GM23338 (cell line): ENCODE results near the gene NPAS4. TPM values are rescaled to one million over a fixed set of nuclear protein-coding genes. Genes with fewer than 3 reads are reported as not detected.
A peak's percentile ranks its signal among the peaks of the same experiment; 100 is the strongest.

Experiments used
- ATAC-seq: fragments of 200-7000 bp; cut with Tn5 transposase; 3 replicates; pipeline ENCODE4 v1.9.1; 2020
- DNase-seq: peaks from one replicate; pipeline ENCODE4 v3.0.0-alpha.2; 2015; ENCODE audit warnings: low spot score
- H2AFZ ChIP-seq: fragments of 200-600 bp; sonication (generic); 2 replicates; pipeline ENCODE4 v1.8.0; 2016; ENCODE audit warnings: antibody characterized with exemption, mild to moderate bottlenecking, moderate library complexity
- H3F3A ChIP-seq: fragments of 200-600 bp; sonication (generic); replicated peaks from 2 replicates; pipeline ENCODE4 v1.8.0; 2017; ENCODE audit warnings: antibody characterized with exemption, mixed run types, low read depth
- H3K27ac ChIP-seq: fragments of 200-600 bp; sonication (generic); 2 replicates; pipeline ENCODE4 v1.6.1; 2016; ENCODE audit warnings: low read depth
- H3K27me3 ChIP-seq: fragments of 200-600 bp; sonication (generic); 2 replicates; pipeline ENCODE4 v1.8.0; 2016; ENCODE audit warnings: mild to moderate bottlenecking, mixed run types, moderate library complexity; ENCODE audit not compliant: insufficient read depth
- H3K36me3 ChIP-seq: fragments of 200-600 bp; sonication (generic); 2 replicates; pipeline ENCODE4 v1.8.0; 2016; ENCODE audit warnings: mild to moderate bottlenecking; ENCODE audit not compliant: insufficient read depth
- H3K4me1 ChIP-seq: fragments of 200-600 bp; sonication (generic); 2 replicates; pipeline ENCODE4 v1.8.0; 2016; ENCODE audit warnings: mild to moderate bottlenecking, moderate library complexity; ENCODE audit not compliant: insufficient read depth
- H3K4me2 ChIP-seq: fragments of 200-600 bp; sonication (generic); 2 replicates; pipeline ENCODE4 v1.7.1; 2017; ENCODE audit warnings: mixed run types
- H3K4me3 ChIP-seq: fragments of 200-600 bp; sonication (generic); 2 replicates; pipeline ENCODE4 v1.6.1; 2016; ENCODE audit warnings: mixed run types
- H3K79me2 ChIP-seq: fragments of 200-600 bp; sonication (generic); replicated peaks from 2 replicates; pipeline ENCODE4 v1.8.0; 2017; ENCODE audit warnings: mild to moderate bottlenecking; ENCODE audit not compliant: insufficient read depth
- H3K9me2 ChIP-seq: fragments of 200-600 bp; sonication (generic); 2 replicates; pipeline ENCODE4 v1.8.0; 2017; ENCODE audit not compliant: insufficient read depth
- H4K20me1 ChIP-seq: fragments of 200-600 bp; sonication (generic); replicated peaks from 2 replicates; pipeline ENCODE4 v1.8.0; 2017; ENCODE audit warnings: mild to moderate bottlenecking; ENCODE audit not compliant: insufficient read depth
- H3K27ac Mint-ChIP-seq: 2 replicates; pipeline ENCODE4 v1.8.0; 2020; ENCODE audit warnings: inconsistent platforms, mild to moderate bottlenecking, moderate library complexity, mixed read lengths
- H3K27me3 Mint-ChIP-seq: 3 replicates; pipeline ENCODE4 v1.8.0; 2022; ENCODE audit warnings: low read depth, mild to moderate bottlenecking, moderate library complexity, mixed read lengths, inconsistent platforms; ENCODE audit not compliant: insufficient read depth, poor library complexity
- H3K36me3 Mint-ChIP-seq: 3 replicates; pipeline ENCODE4 v1.8.0; 2021; ENCODE audit warnings: low read depth, mild to moderate bottlenecking, inconsistent platforms, moderate library complexity, mixed read lengths
- H3K4me1 Mint-ChIP-seq: 3 replicates; pipeline ENCODE4 v1.8.0; 2020; ENCODE audit warnings: mild to moderate bottlenecking, inconsistent platforms, mixed read lengths
- H3K4me3 Mint-ChIP-seq: 3 replicates; pipeline ENCODE4 v1.8.0; 2021; ENCODE audit warnings: moderate library complexity, mild to moderate bottlenecking, inconsistent platforms, mixed read lengths
- H3K9me3 Mint-ChIP-seq: 3 replicates; pipeline ENCODE4 v1.8.0; 2020; ENCODE audit warnings: moderate library complexity, mild to moderate bottlenecking, inconsistent platforms, mixed read lengths
- ZNF114 ChIP-seq: fragments of 250-450 bp; sonication (Bioruptor Pico); IDR thresholded peaks from 2 replicates; pipeline ENCODE4 v1.5.0; 2020; ENCODE audit warnings: mild to moderate bottlenecking, moderate library complexity
- polyA plus RNA-seq: library from polyadenylated mRNA; unstranded; fragments of >200 nt; fragmentation: Nextera tagmentation; extraction: Ambion mirVana; gene quantifications from 2 replicates; pipeline ENCODE4 v1.2.1, GENCODE V29; 2016
- total RNA-seq: library from RNA; depleted of rRNA; stranded (reverse); fragments of >200 nt; shearing (Covaris generic); gene quantifications from 2 replicates; pipeline ENCODE4 v1.2.3, GENCODE V29; 2014
- TF ChIP-seq, protein P1 (sequence below), 2 experiments: fragments of 200-600 bp in 1 of 2; sonication (generic) in 1 of 2; conservative IDR thresholded peaks; 2 replicates each; pipeline versions ENCODE4 v1.5.1 to v1.6.1; 2016 to 2017; ENCODE audit warnings: antibody characterized with exemption in 2 of 2, low read depth in 2 of 2, mild to moderate bottlenecking in 2 of 2, moderate library complexity in 1 of 2
- TF ChIP-seq, protein P2 (sequence below): IDR thresholded peaks from one replicate; pipeline ENCODE4 v1.6.1; 2018; ENCODE audit warnings: antibody characterized with exemption; ENCODE audit not compliant: unreplicated experiment
- TF ChIP-seq, protein P3 (sequence below): fragments of 250-450 bp; sonication (Bioruptor Pico); IDR thresholded peaks from 2 replicates; pipeline ENCODE4 v1.5.0; 2020; ENCODE audit warnings: mild to moderate bottlenecking, moderate library complexity

Gene NPAS4
- total and polyA plus RNA-seq, 2 experiments from 2014 or later: 0.71 to 0.97 TPM

DNA sequence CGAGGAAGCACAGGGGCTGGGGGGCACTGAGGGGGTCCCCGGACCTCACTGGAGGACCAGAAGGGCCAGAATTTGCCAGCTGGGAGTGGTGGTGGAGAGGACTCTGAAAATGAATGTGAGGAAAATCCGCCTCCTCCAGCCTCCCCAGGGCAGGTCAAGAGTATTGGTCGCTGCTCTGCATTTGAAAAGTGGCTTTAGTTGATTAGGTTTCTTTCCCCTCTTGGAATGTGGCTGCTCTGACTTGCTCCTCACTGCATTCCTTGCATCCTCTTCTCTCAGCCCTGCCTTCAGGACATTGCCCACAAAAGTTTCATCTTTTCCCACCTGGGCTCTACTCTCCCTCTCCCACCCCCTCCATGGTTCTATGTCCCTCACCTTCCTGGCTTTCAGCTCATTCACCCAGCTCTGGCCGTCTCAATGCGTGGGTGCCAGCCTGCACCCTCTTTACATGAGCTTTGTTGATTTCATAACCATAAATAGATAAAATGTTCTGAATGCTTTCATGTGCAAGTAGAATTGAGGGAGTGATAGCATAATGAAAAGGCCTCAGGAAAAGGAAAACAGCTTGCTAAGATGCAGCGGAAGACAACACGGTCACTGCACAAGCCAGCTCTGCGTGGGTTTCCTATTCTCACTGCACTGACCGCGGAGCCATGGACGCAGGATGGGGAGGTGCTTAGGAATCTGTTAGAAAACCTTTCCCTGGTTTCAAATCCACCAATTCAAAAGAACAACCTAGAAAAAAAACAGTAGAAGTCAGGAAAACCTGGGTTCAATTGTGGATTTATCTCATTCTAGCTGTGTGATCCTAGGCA, 6.5 kb upstream of the NPAS4 start:
- H3K4me1 Mint-ChIP-seq: peaks cover 68% of the 10 kb centered on the region
- Histone ChIP-seq H3K79me2 (peaks cover 9% of the 10 kb centered on the region; the same call in 1 of the 2 replicates), H3F3A (peaks cover 32% of the 10 kb centered on the region), H4K20me1 (peaks cover 4% of the 10 kb centered on the region; the same call in 1 of the 2 replicates), H3K27ac (peak overlapping the region; percentile 98), H3K4me1 (peaks cover 59% of the 10 kb centered on the region), H3K9me2 (no peaks in the 10 kb centered on the region), H2AFZ (no peak overlapping the region), H3K4me3 (peak overlapping the region; percentile 37), H3K36me3 (no peaks in the 10 kb centered on the region), H3K4me2 (peak overlapping the region; percentile 72), H3K27me3 (peaks cover 6% of the 10 kb centered on the region)
- DNase-seq: peak; percentile 89
- no peaks in the 10 kb centered on the region; the same call in 2 of the 3 replicates for H3K9me3 Mint-ChIP-seq
- ATAC-seq: peak; percentile 69
- peak overlapping the region; percentile 47 for H3K4me3 Mint-ChIP-seq
- H3K27ac Mint-ChIP-seq: peak overlapping the region; percentile 70
- peaks cover 21% of the 10 kb centered on the region for H3K27me3 Mint-ChIP-seq
- H3K36me3 Mint-ChIP-seq: peaks cover 2% of the 10 kb centered on the region; the same call in 1 of the 3 replicates
- TF ChIP-seq, protein P1, sequence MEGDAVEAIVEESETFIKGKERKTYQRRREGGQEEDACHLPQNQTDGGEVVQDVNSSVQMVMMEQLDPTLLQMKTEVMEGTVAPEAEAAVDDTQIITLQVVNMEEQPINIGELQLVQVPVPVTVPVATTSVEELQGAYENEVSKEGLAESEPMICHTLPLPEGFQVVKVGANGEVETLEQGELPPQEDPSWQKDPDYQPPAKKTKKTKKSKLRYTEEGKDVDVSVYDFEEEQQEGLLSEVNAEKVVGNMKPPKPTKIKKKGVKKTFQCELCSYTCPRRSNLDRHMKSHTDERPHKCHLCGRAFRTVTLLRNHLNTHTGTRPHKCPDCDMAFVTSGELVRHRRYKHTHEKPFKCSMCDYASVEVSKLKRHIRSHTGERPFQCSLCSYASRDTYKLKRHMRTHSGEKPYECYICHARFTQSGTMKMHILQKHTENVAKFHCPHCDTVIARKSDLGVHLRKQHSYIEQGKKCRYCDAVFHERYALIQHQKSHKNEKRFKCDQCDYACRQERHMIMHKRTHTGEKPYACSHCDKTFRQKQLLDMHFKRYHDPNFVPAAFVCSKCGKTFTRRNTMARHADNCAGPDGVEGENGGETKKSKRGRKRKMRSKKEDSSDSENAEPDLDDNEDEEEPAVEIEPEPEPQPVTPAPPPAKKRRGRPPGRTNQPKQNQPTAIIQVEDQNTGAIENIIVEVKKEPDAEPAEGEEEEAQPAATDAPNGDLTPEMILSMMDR (conservative IDR thresholded peaks at IDR 0.05; ENCODE audit: low read depth in 2 of 2): no peak
- TF ChIP-seq, protein P2, sequence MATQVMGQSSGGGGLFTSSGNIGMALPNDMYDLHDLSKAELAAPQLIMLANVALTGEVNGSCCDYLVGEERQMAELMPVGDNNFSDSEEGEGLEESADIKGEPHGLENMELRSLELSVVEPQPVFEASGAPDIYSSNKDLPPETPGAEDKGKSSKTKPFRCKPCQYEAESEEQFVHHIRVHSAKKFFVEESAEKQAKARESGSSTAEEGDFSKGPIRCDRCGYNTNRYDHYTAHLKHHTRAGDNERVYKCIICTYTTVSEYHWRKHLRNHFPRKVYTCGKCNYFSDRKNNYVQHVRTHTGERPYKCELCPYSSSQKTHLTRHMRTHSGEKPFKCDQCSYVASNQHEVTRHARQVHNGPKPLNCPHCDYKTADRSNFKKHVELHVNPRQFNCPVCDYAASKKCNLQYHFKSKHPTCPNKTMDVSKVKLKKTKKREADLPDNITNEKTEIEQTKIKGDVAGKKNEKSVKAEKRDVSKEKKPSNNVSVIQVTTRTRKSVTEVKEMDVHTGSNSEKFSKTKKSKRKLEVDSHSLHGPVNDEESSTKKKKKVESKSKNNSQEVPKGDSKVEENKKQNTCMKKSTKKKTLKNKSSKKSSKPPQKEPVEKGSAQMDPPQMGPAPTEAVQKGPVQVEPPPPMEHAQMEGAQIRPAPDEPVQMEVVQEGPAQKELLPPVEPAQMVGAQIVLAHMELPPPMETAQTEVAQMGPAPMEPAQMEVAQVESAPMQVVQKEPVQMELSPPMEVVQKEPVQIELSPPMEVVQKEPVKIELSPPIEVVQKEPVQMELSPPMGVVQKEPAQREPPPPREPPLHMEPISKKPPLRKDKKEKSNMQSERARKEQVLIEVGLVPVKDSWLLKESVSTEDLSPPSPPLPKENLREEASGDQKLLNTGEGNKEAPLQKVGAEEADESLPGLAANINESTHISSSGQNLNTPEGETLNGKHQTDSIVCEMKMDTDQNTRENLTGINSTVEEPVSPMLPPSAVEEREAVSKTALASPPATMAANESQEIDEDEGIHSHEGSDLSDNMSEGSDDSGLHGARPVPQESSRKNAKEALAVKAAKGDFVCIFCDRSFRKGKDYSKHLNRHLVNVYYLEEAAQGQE: peak; percentile 16
- TF ChIP-seq ZNF114 (CRISPR knock-in tag): no peak
- TF ChIP-seq, protein P3, sequence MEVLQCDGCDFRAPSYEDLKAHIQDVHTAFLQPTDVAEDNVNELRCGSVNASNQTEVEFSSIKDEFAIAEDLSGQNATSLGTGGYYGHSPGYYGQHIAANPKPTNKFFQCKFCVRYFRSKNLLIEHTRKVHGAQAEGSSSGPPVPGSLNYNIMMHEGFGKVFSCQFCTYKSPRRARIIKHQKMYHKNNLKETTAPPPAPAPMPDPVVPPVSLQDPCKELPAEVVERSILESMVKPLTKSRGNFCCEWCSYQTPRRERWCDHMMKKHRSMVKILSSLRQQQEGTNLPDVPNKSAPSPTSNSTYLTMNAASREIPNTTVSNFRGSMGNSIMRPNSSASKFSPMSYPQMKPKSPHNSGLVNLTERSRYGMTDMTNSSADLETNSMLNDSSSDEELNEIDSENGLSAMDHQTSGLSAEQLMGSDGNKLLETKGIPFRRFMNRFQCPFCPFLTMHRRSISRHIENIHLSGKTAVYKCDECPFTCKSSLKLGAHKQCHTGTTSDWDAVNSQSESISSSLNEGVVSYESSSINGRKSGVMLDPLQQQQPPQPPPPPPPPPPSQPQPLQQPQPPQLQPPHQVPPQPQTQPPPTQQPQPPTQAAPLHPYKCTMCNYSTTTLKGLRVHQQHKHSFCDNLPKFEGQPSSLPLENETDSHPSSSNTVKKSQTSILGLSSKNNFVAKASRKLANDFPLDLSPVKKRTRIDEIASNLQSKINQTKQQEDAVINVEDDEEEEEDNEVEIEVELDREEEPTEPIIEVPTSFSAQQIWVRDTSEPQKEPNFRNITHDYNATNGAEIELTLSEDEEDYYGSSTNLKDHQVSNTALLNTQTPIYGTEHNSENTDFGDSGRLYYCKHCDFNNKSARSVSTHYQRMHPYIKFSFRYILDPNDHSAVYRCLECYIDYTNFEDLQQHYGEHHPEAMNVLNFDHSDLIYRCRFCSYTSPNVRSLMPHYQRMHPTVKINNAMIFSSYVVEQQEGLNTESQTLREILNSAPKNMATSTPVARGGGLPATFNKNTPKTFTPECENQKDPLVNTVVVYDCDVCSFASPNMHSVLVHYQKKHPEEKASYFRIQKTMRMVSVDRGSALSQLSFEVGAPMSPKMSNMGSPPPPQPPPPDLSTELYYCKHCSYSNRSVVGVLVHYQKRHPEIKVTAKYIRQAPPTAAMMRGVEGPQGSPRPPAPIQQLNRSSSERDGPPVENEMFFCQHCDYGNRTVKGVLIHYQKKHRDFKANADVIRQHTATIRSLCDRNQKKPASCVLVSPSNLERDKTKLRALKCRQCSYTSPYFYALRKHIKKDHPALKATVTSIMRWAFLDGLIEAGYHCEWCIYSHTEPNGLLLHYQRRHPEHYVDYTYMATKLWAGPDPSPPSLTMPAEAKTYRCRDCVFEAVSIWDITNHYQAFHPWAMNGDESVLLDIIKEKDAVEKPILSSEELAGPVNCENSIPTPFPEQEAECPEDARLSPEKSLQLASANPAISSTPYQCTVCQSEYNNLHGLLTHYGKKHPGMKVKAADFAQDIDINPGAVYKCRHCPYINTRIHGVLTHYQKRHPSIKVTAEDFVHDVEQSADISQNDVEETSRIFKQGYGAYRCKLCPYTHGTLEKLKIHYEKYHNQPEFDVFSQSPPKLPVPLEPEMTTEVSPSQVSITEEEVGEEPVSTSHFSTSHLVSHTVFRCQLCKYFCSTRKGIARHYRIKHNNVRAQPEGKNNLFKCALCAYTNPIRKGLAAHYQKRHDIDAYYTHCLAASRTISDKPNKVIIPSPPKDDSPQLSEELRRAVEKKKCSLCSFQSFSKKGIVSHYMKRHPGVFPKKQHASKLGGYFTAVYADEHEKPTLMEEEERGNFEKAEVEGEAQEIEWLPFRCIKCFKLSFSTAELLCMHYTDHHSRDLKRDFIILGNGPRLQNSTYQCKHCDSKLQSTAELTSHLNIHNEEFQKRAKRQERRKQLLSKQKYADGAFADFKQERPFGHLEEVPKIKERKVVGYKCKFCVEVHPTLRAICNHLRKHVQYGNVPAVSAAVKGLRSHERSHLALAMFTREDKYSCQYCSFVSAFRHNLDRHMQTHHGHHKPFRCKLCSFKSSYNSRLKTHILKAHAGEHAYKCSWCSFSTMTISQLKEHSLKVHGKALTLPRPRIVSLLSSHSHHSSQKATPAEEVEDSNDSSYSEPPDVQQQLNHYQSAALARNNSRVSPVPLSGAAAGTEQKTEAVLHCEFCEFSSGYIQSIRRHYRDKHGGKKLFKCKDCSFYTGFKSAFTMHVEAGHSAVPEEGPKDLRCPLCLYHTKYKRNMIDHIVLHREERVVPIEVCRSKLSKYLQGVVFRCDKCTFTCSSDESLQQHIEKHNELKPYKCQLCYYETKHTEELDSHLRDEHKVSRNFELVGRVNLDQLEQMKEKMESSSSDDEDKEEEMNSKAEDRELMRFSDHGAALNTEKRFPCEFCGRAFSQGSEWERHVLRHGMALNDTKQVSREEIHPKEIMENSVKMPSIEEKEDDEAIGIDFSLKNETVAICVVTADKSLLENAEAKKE (CRISPR knock-in tag): no peak
